NCI-H1694 (cell line): ENCODE data around the gene HOXB4.
"Not testable (repeated sequence)": the region's sequence is repeated elsewhere in the genome, so short reads cannot be mapped to it uniquely, and the experiment has no call there.

Experiments
- DNase-seq: peaks from one replicate; lab custom pipeline; 2025; lab: John Stamatoyannopoulos, UW

HOXB4 gene

DNA sequence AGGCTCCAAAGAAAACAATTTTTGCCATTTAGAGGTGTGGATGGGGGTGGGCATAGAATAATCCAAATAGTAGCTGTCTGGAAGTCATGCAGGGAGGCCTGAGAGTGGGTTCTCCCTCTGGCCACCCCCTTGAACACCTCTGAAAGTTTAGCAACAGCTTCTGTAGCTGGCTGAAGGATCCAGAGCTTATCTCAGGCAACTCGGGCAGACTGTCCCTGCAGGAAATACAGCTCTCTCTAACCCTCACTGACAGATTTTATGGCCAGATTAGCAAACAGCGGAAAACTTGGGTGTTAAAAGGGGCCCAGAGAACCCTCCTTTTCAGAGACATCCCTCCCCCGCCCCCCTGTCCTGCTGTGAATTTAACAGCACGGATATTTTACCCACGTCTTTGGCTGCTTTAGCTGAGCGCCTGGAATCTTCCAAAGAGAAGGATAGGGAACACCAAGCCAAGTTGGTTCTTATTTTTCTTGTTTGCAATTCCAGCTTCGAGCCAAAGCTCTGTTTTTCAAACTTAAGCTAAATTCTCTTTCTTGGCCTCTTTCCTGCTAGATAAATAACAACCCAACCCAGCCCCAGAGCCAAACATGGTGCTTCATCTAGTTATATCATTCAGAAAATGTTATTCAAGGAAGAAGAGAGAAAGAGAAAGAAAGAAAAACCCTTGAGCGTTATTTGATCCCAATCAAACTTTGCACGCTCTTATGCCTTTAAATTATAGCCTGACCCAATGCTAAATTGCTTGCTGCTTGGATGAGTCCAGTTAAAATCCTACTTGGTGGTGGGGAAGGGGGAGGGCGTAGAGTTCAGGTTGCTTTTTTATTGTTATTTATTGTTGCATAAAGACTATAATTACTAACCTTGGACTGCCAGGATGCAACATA is 31.0 kb downstream of the HOXB4 start:
- no peak for DNase-seq

- DNase-seq, result no peak
Measured at GRCh38 chr17:48546137-48546923, 31.8 kb downstream of the HOXB4 start.

DNA sequence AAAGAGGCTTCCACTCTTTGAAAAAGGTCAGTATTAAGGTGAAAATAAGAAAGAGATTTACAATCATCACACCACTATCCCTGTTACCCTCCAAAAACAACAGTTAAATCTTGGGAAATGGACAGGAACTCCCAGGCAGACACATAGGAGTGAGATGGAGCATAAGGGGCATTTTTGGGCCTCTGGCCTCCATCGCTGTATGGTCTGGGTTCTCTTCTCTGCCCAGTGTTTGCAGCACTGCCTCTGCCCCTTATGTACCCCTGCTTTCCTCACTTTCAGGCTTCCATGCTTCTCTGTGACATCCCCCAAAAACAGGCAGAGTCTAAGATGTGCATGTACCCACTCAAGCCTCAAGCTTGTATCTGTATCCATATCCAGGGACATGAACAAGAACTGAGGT is 32.6 kb downstream of the HOXB4 start:
- no peak for DNase-seq

- DNase-seq, result peak; percentile 23
Measured at GRCh38 chr17:48545022-48545375, 33.2 kb downstream of the HOXB4 start, which contains the start of gene HOXB2. Gene HOXB2, minus strand, starts transcription at chr17:48545109. Its CDS starts 198 bp downstream, at chr17:48544911.

- no peak for DNase-seq
Measured at GRCh38 chr17:48544349-48545021, 33.7 kb downstream of the HOXB4 start.

GRCh38 chr17:48543854-48544348 is 34.2 kb downstream of the HOXB4 start:
- DNase-seq, result no peak

- peak; percentile 11 for DNase-seq
Measured at GRCh38 chr17:48543107-48543853, 34.9 kb downstream of the HOXB4 start.

DNA sequence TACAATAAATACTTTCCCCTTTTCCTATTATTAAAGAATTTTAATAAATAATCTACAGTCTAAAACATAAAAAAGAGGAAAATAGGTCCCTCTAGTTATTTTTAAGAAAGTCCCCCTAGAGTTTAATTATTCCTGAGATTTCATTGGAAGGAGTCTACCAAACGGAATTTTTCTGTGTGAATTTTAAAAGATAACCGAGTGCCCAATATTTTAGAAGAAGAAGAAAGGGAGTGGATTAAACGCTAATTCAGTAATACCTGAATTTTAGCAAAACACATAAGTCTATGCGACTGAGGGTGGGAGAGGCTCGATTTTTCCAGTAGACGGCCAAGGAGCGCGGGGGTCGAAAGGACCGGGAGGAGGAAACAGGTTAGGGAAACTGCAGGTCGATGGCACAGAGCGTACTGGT is 35.4 kb downstream of the HOXB4 start:
- DNase-seq, result no peak

DNA sequence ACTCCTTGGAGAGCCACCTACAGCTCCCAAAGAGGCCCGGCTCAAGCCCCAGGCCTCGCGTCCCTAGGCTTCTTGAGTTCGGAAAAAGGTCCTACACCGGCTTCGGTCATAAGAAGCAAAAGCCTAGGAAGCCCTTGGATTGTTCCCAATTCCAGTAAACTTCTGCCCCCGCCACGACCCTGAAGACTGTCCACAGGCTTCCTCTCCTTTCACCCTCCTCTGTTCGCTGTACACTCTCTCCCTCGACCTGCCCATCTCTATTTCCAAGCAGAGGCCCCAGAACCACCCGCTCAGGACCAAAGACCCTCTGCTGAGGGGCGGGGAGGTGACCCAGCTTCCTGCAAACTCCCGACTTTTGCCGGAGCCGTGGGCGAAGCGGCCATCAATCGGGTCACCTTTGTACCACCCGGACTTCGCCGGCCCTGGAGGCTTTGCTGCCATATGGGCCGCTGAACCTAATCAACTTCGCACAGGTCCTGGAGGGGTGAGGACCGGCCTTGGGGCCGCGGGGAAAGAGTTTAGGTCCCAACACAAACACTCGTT is 36.0 kb downstream of the HOXB4 start:
- DNase-seq, result no peak

DNA sequence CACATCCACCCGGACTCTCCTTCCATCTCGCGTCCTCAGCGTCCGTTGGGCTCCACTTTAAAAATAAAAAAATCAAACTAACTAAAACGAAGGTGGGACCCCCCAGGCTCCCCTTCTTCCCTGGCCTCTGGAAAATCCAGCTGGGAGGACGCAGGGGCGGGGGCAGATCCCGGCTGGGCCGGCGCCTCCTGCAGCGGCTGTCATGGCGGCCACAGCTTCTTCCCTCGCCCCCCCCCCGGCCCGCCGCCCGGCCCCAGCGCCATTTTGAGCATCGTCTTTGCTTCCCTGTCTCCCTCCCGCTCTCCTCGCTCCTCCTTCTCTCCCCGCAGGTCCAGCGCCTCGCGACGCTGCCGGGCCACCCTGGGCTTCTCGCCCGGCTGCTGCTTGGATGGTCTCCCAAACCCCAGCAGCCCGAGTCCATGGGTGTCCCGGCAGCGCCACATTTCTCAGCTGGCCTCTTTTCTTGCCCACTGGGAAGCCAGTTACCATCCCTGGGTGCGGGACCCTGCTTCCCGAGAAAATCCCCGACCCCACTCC is 36.5 kb downstream of the HOXB4 start:
- DNase-seq, result no peak

DNA sequence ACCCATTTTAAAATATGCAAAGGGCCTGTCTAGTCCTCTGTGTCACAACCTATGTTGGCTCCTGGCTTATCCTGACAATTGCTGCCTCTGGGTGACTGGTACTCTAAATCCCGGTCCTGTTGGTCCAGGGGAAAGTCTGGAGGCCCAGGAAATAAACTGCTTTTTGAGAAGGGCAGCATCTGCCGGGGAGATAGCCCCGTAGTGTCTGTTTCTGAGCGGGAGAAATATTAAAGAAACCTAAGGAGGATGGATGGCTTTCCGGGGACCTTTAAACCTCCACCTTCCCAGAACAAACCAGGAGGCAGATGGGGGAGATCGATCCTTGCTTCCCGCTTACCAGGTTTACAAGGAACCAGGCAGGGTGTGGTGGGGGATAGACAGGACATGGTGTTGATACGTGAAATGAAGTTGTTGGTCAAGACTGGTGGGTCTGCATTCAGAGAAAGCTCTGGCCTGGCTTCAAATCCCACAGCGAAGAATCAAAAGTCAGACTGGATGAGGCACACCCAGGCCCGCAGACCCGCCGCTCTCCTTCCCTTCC is 37.0 kb downstream of the HOXB4 start:
- DNase-seq, result no peak

GRCh38 chr17:48540213-48540612 is 37.9 kb downstream of the HOXB4 start:
- no peak for DNase-seq

DNA sequence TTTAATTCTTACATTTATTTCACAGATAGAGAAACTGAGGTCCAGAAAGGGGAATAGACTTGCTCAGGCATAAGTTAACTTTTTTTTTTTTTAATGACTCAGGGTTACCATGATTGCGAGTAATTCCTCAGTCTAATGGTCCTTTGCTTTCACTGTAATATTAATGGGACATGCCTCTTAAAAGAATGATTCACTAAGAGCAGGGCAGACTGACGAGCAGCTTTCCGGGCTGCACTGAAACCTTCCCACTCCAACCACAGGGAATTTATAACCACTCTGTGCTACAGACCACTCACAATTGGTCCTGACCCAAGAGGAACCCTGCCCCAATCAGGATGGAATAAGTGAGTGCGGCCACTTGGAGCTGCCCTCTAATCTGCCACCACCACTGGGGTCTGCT is 39.0 kb downstream of the HOXB4 start:
- no peak for DNase-seq

- DNase-seq, result no peak
Measured at GRCh38 chr17:48537316-48537715, 40.8 kb downstream of the HOXB4 start.

DNA sequence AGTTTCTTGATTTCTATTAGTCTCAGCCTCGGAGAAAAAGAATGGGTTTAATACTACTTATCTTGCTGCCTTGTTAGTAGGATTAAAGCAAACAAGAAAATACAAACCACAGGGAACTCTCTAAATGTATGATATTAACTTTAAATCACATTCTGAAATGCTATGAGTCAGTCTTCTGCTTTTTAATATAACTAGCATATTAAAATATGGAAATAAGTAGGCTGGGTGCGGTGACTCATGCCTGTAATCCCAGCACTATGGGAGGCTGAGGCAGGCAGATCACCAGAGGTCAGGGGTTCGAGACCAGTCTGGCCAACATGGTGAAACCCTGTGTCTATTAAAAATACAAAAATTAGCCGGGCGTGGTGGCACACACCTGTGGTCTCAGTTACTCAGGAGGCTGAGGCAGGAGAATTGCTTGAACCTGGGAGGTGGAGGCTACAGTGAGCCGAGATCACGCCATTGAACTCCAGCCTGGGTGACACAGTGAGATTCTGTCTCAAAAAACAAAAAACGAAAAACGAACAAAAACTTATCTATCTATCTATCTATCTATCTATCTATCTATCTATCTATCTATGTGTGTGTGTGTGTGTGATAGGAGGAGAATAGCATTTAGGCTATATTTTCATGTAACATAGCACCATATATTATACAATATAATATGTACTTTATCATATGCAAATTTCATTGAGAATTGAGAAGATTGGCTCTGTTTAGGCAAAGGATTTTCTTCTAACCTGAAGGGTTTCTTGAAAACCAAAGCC is 42.2 kb downstream of the HOXB4 start:
- DNase-seq, result not testable (repeated sequence)

GRCh38 chr17:48532261-48532660 is 45.9 kb downstream of the HOXB4 start:
- no peak for DNase-seq

- DNase-seq, result no peak
Measured at GRCh38 chr17:48530887-48531272, 47.3 kb downstream of the HOXB4 start, which contains the start of gene HOXB1. Gene HOXB1, minus strand, starts transcription at chr17:48531011. Its CDS starts 107 bp downstream, at chr17:48530904.

GRCh38 chr17:48530208-48530886 is 47.8 kb downstream of the HOXB4 start:
- no peak for DNase-seq

DNA sequence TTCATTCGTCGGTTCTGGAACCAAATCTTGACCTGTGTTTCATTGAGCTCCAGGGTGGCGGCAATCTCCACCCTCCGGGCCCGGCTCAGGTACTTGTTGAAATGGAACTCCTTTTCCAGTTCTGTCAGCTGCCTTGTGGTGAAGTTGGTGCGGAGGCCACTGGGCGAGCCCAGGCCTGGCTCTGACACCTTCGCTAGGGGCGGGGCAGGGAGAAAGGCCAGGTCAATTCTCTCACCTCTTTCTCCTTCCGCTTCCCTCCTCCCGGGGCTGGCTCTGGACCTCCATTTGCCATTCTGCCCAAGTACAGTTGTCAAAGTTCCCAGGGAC is 48.5 kb downstream of the HOXB4 start:
- no peak for DNase-seq
